Body of pancreas (tissue), 4 donors: ENCODE results near the gene PLA2G15.

Experiments used
- CTCF ChIP-seq, 7 experiments: fragments of 450-650 bp in 4 of 7; fragments of 200-600 bp in 3 of 7; sonication (generic) in 3 of 7; IDR thresholded peaks; one replicate each; pipeline ENCODE4 v1.5.1; 2016 to 2019; ENCODE audit warnings: antibody characterized with exemption in 7 of 7
- POLR2A ChIP-seq, 3 donors: fragments of 450-650 bp; IDR thresholded peaks; one replicate each; pipeline ENCODE4 v1.6.1; 2016; ENCODE audit warnings: antibody characterized with exemption in 3 of 3, mild to moderate bottlenecking in 2 of 3

- TF ChIP-seq CTCF (IDR thresholded peaks at IDR 0.05) (no peak), POLR2A (IDR thresholded peaks at IDR 0.05) (no peak)
Observed at GRCh38 chr16:68257906-68258800, 13.0 kb downstream of the PLA2G15 start.
